HuH-7 (cell line): Measurements from ENCODE around the gene RBMX.
"Not testable (repeated sequence)": the region's sequence is repeated elsewhere in the genome, so short reads cannot be mapped to it uniquely, and the experiment has no call there.

Experiments used
- DNase-seq: peaks from one replicate; pipeline ENCODE4 v3.0.0; 2011; ENCODE audit warnings: low spot score

The RBMX gene

GRCh38 chrX:136878423-136878822 lies 2.1 kb downstream of the RBMX start:
- no peak for DNase-seq

- DNase-seq = not testable (repeated sequence)
Observed at GRCh38 chrX:136874114-136874513, 6.4 kb downstream of the RBMX start.

GRCh38 chrX:136873210-136873609 lies 7.3 kb downstream of the RBMX start:
- not testable (repeated sequence) for DNase-seq

GRCh38 chrX:136872091-136872700 lies 8.3 kb downstream of the RBMX start:
- no peak for DNase-seq

- no peak for DNase-seq
Observed at GRCh38 chrX:136870064-136870463, 10.5 kb downstream of the RBMX start.

GRCh38 chrX:136868283-136869055 lies 12.1 kb downstream of the RBMX start:
- no peak for DNase-seq

GRCh38 chrX:136867518-136867917 lies 13.0 kb downstream of the RBMX start:
- no peak for DNase-seq

- no peak for DNase-seq
Observed at GRCh38 chrX:136867096-136867491, 13.4 kb downstream of the RBMX start.

GRCh38 chrX:136866337-136867095 lies 14.0 kb downstream of the RBMX start:
- no peak for DNase-seq

- DNase-seq = no peak
Observed at GRCh38 chrX:136865270-136866158, 15.0 kb downstream of the RBMX start.

GRCh38 chrX:136863826-136864225 lies 16.7 kb downstream of the RBMX start:
- DNase-seq = no peak

- DNase-seq = no peak
Observed at GRCh38 chrX:136862546-136862945, 18.0 kb downstream of the RBMX start.

GRCh38 chrX:136861877-136862276 lies 18.6 kb downstream of the RBMX start:
- DNase-seq = no peak

GRCh38 chrX:136858007-136858756 lies 22.3 kb downstream of the RBMX start:
- no peak for DNase-seq

- no peak for DNase-seq
Observed at GRCh38 chrX:136856551-136856950, 24.0 kb downstream of the RBMX start.

GRCh38 chrX:136856050-136856449 lies 24.5 kb downstream of the RBMX start:
- no peak for DNase-seq

- DNase-seq = no peak
Observed at GRCh38 chrX:136851526-136851925, 29.0 kb downstream of the RBMX start.

- peak; percentile 18 for DNase-seq
Observed at GRCh38 chrX:136850441-136851175, 29.9 kb downstream of the RBMX start.

GRCh38 chrX:136849395-136849794 lies 31.1 kb downstream of the RBMX start:
- no peak for DNase-seq

GRCh38 chrX:136847874-136848273 lies 32.7 kb downstream of the RBMX start:
- no peak for DNase-seq

- DNase-seq = no peak
Observed at GRCh38 chrX:136839196-136839595, 41.3 kb downstream of the RBMX start.
